Astrocyte (in vitro differentiated cells and primary cell): ENCODE measurements around the gene TCAIM.

Experiments
- EZH2 ChIP-seq: IDR thresholded peaks from 2 replicates; pipeline ENCODE4 v1.6.1; 2012; ENCODE audit warnings: mild to moderate bottlenecking, low read length, inconsistent platforms; ENCODE audit not compliant: insufficient read depth
- TF ChIP-seq, protein P1 (sequence below): IDR thresholded peaks from 2 replicates; pipeline ENCODE4 v1.5.1; 2011; ENCODE audit warnings: low read depth, mild to moderate bottlenecking, inconsistent platforms, low read length, moderate library complexity; ENCODE audit not compliant: insufficient read depth

- TF ChIP-seq, protein P1, sequence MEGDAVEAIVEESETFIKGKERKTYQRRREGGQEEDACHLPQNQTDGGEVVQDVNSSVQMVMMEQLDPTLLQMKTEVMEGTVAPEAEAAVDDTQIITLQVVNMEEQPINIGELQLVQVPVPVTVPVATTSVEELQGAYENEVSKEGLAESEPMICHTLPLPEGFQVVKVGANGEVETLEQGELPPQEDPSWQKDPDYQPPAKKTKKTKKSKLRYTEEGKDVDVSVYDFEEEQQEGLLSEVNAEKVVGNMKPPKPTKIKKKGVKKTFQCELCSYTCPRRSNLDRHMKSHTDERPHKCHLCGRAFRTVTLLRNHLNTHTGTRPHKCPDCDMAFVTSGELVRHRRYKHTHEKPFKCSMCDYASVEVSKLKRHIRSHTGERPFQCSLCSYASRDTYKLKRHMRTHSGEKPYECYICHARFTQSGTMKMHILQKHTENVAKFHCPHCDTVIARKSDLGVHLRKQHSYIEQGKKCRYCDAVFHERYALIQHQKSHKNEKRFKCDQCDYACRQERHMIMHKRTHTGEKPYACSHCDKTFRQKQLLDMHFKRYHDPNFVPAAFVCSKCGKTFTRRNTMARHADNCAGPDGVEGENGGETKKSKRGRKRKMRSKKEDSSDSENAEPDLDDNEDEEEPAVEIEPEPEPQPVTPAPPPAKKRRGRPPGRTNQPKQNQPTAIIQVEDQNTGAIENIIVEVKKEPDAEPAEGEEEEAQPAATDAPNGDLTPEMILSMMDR: no peak
- TF ChIP-seq EZH2: no peak
Observed at GRCh38 chr3:44444896-44445691, 106.5 kb downstream of the TCAIM start.
